ENCODE measurements around the gene CASR. TPM values are rescaled to one million over a fixed set of nuclear protein-coding genes. Genes with fewer than 3 reads are reported as not detected.

CASR gene
- total RNA-seq, 1 experiment from 2014 or later: not detected

- DNase-seq: no peak
- BruUV-seq (replicated peaks): no TSS peak
- Histone ChIP-seq H3K4me3 (ENCODE audit: low read depth, low read length) (no peak overlapping the region), H3K9me3 (no peaks in the 10 kb centered on the region), H3K4me1 (0 out of 2 replicates have a peak, but pooled peaks cover 2% of the 10 kb centered on the region), H3K36me3 (ENCODE audit: control insufficient read depth, insufficient read depth, low read length) (no peaks in the 10 kb centered on the region), H3K27me3 (replicated peaks; ENCODE audit: control insufficient read depth, insufficient read depth, low read length) (no peaks in the 10 kb centered on the region)
- Mint-ChIP-seq H3K4me1 (ENCODE audit: low read depth, unreplicated experiment) (no peaks in the 10 kb centered on the region), H3K4me3 (ENCODE audit: unreplicated experiment) (no peak overlapping the region), H3K27ac (ENCODE audit: unreplicated experiment) (no peak overlapping the region), H3K9me3 (ENCODE audit: unreplicated experiment) (no peaks in the 10 kb centered on the region), H3K36me3 (ENCODE audit: insufficient read depth, unreplicated experiment) (no peaks in the 10 kb centered on the region), H3K27me3 (ENCODE audit: insufficient read depth, unreplicated experiment) (no peaks in the 10 kb centered on the region)
- TF ChIP-seq CTCF (IDR thresholded peaks at IDR 0.05; ENCODE audit: insufficient read depth in 1 of 2, low read depth in 1 of 2, low read length in 1 of 2, severe bottlenecking in 1 of 2, unreplicated experiment in 1 of 2): no peak
- intact Hi-C loops (cut with micrococcal nuclease; ENCODE audit: unreplicated experiment): loop anchor here (1.0 to 2.0 kb wide), 3 partner anchors 50 to 760 kb away; partner anchors contain the start of gene FAM162A
- ChIA-PET CTCF (interaction anchor here (0.7 to 2.7 kb wide), 14 partner anchors 14 to 760 kb away, joined by 3 to 28 read pairs (median 4); partner anchors contain the start of genes FAM162A, MIX23 and WDR5B), POLR2A (interaction anchor here (0.9 kb wide), 1 partner anchor 78 kb away, joined by 6 read pairs; the partner anchor contains the start of gene FAM162A)
Measured at GRCh38 chr3:122306622-122306953, 123.1 kb downstream of the CASR start.

GRCh38 chr3:122307094-122307687 is 123.7 kb downstream of the CASR start:
- intact Hi-C loops (cut with micrococcal nuclease; ENCODE audit: unreplicated experiment): loop anchor here (2.0 kb wide), 1 partner anchor 760 kb away; no protein-coding TSS in a partner anchor
- CTCF ChIA-PET: interaction anchor here (0.7 to 2.7 kb wide), 4 partner anchors 24 to 77 kb away, joined by 3 to 28 read pairs (median 14); partner anchors contain the start of genes FAM162A and MIX23

GRCh38 chr3:122307976-122308375 is 124.5 kb downstream of the CASR start:
- Histone ChIP-seq H3K9me3 (no peaks in the 10 kb centered on the region), H3K27me3 (replicated peaks; ENCODE audit: control insufficient read depth, insufficient read depth, low read length) (no peaks in the 10 kb centered on the region), H3K36me3 (ENCODE audit: control insufficient read depth, insufficient read depth, low read length) (no peaks in the 10 kb centered on the region), H3K4me1 (0 out of 2 replicates have a peak, but pooled peaks cover 2% of the 10 kb centered on the region), H3K4me3 (ENCODE audit: low read depth, low read length) (no peak overlapping the region)
- H3K27ac Mint-ChIP-seq (ENCODE audit: unreplicated experiment): no peak overlapping the region
- H3K36me3 Mint-ChIP-seq (ENCODE audit: insufficient read depth, unreplicated experiment): no peaks in the 10 kb centered on the region
- H3K4me1 Mint-ChIP-seq (ENCODE audit: low read depth, unreplicated experiment): no peaks in the 10 kb centered on the region
- no TSS peak for BruUV-seq (replicated peaks)
- no peak for TF ChIP-seq CTCF (IDR thresholded peaks at IDR 0.05; ENCODE audit: insufficient read depth in 1 of 2, low read depth in 1 of 2, low read length in 1 of 2, severe bottlenecking in 1 of 2, unreplicated experiment in 1 of 2)
- no peak overlapping the region for H3K4me3 Mint-ChIP-seq (ENCODE audit: unreplicated experiment)
- no peaks in the 10 kb centered on the region for H3K27me3 Mint-ChIP-seq (ENCODE audit: insufficient read depth, unreplicated experiment)
- POLR2A ChIA-PET: no interaction called here
- intact Hi-C loops (cut with micrococcal nuclease; ENCODE audit: unreplicated experiment): loop anchor here (2.0 kb wide), 1 partner anchor 761 kb away; no protein-coding TSS in a partner anchor
- DNase-seq: no peak
- CTCF ChIA-PET: interaction anchor here (2.7 kb wide), 1 partner anchor 77 kb away, joined by 24 read pairs; the partner anchor contains the start of gene FAM162A
- no peaks in the 10 kb centered on the region for H3K9me3 Mint-ChIP-seq (ENCODE audit: unreplicated experiment)

More at GRCh38 chr3:122307094-122307687, 123.7 kb downstream of the CASR start:
- Histone ChIP-seq H3K36me3 (ENCODE audit: control insufficient read depth, insufficient read depth, low read length) (no peaks in the 10 kb centered on the region), H3K27me3 (replicated peaks; ENCODE audit: control insufficient read depth, insufficient read depth, low read length) (no peaks in the 10 kb centered on the region), H3K4me1 (0 out of 2 replicates have a peak, but pooled peaks cover 2% of the 10 kb centered on the region), H3K4me3 (ENCODE audit: low read depth, low read length) (no peak overlapping the region), H3K9me3 (no peaks in the 10 kb centered on the region)
- Mint-ChIP-seq H3K9me3 (ENCODE audit: unreplicated experiment) (no peaks in the 10 kb centered on the region), H3K27ac (ENCODE audit: unreplicated experiment) (no peak overlapping the region), H3K27me3 (ENCODE audit: insufficient read depth, unreplicated experiment) (no peaks in the 10 kb centered on the region), H3K4me3 (ENCODE audit: unreplicated experiment) (no peak overlapping the region), H3K36me3 (ENCODE audit: insufficient read depth, unreplicated experiment) (no peaks in the 10 kb centered on the region), H3K4me1 (ENCODE audit: low read depth, unreplicated experiment) (no peaks in the 10 kb centered on the region)
- no TSS peak for BruUV-seq (replicated peaks)
- POLR2A ChIA-PET: no interaction called here
- no peak for DNase-seq
- TF ChIP-seq CTCF (IDR thresholded peaks at IDR 0.05; ENCODE audit: insufficient read depth in 1 of 2, low read depth in 1 of 2, low read length in 1 of 2, severe bottlenecking in 1 of 2, unreplicated experiment in 1 of 2): no peak

All from Caco-2 (cell line).